Tibial nerve (tissue), 4 donors: ENCODE measurements around the gene BACH2.

Experiments used
- CTCF ChIP-seq, 5 experiments: fragments of 200-600 bp in 3 of 5; fragments of 450-650 bp in 2 of 5; sonication (generic) in 3 of 5; IDR thresholded peaks; one replicate each; pipeline ENCODE4 v1.5.1; 2016 to 2019; ENCODE audit warnings: antibody characterized with exemption in 5 of 5, mild to moderate bottlenecking in 3 of 5, moderate library complexity in 2 of 5
- EP300 ChIP-seq, 2 donors: sonication (generic); formaldehyde crosslinking; IDR thresholded peaks; one replicate each; pipeline ENCODE4 v1.6.1; 2017; ENCODE audit warnings: antibody characterized with exemption in 2 of 2, mild to moderate bottlenecking in 1 of 2
- POLR2A ChIP-seq, 2 donors: fragments of 450-650 bp; IDR thresholded peaks; one replicate each; pipeline ENCODE4 v1.6.1; 2017; ENCODE audit warnings: antibody characterized with exemption in 2 of 2, mild to moderate bottlenecking in 2 of 2, moderate library complexity in 2 of 2

DNA sequence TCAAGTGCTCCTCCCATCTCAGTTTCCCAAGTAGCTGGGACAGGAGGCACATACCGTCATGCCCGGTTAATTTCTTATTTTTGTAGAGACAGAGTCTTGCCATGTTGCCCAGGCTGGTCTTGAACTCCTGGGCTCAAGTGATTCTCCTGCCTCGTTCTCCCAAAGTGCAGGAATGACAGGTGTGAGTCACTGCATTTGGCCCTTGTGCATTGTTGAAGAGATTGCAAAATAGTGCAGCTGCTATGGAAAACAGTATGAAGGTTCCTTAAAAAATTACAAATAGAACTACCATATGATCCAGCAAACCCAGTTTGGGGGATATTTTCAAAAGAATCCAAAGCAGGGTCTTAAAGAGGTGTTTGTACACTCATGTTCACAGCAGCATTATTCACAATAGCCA is 333.3 kb downstream of the BACH2 start:
- no peak for TF ChIP-seq POLR2A (IDR thresholded peaks at IDR 0.05)
- TF ChIP-seq CTCF (IDR thresholded peaks at IDR 0.05): no peak
- no peak for TF ChIP-seq EP300 (IDR thresholded peaks at IDR 0.05)
